ENCODE measurements around the gene CRYBA4. TPM values are rescaled to one million over a fixed set of nuclear protein-coding genes. Genes with fewer than 3 reads are reported as not detected.

Gene CRYBA4
- total RNA-seq, 4 donors from 2014 or later: not detected

GRCh38 chr22:26624803-26625202 is 3.0 kb downstream of the CRYBA4 start:
- H3K9me3 ChIP-seq: no peaks in the 10 kb centered on the region
- H3K27me3 ChIP-seq: peaks cover 0 to 18% (median 0%) of the 10 kb centered on the region in 4 donors
- H3K4me3 ChIP-seq: no peak overlapping the region
- no peak for TF ChIP-seq POLR2A (IDR thresholded peaks at IDR 0.05; ENCODE audit: low read depth)
- H3K36me3 ChIP-seq: no peaks in the 10 kb centered on the region
- peaks cover 0 to 4% (median 0%) of the 10 kb centered on the region in 4 donors for H3K4me1 ChIP-seq
- no peak for DNase-seq (ENCODE audit: extremely low spot score)
- WGBS: 78% methylated on average over 10 of the region's 12 CpGs
- intact Hi-C loops (cut with DNase I): no loop called here
- no peak overlapping the region for H3K27ac ChIP-seq (replicated peaks in 1 of 4)

- no peak for DNase-seq (ENCODE audit: extremely low spot score)
- Histone ChIP-seq H3K27ac (replicated peaks in 1 of 4) (no peak overlapping the region), H3K27me3 (peaks cover 0 to 17% (median 0%) of the 10 kb centered on the region in 4 donors), H3K4me1 (peaks cover 0 to 12% (median 2%) of the 10 kb centered on the region in 4 donors), H3K9me3 (peaks cover 0 to 5% (median 0%) of the 10 kb centered on the region in 4 donors), H3K4me3 (no peak overlapping the region), H3K36me3 (no peaks in the 10 kb centered on the region)
- intact Hi-C loops (cut with DNase I): no loop called here
- WGBS: 93% methylated on average over 18 of the region's 18 CpGs
- TF ChIP-seq POLR2AphosphoS5 (IDR thresholded peaks at IDR 0.05) (no peak), CTCF (IDR thresholded peaks at IDR 0.05) (no peak), EP300 (IDR thresholded peaks at IDR 0.05) (no peak), POLR2A (IDR thresholded peaks at IDR 0.05; ENCODE audit: low read depth) (no peak)
These were observed 8.4 kb downstream of the CRYBA4 start for GRCh38 chr22:26629988-26630761.

- no peak for TF ChIP-seq POLR2AphosphoS5 (IDR thresholded peaks at IDR 0.05)
- TF ChIP-seq CTCF (IDR thresholded peaks at IDR 0.05): no peak
- no peak for TF ChIP-seq POLR2A (IDR thresholded peaks at IDR 0.05; ENCODE audit: low read depth)
These were observed 9.5 kb downstream of the CRYBA4 start for GRCh38 chr22:26631282-26631681.

GRCh38 chr22:26632422-26633155 is 10.8 kb downstream of the CRYBA4 start:
- peaks cover 0 to 5% (median 0%) of the 10 kb centered on the region in 4 donors for H3K9me3 ChIP-seq
- intact Hi-C loops (cut with DNase I): no loop called here
- peaks cover 0 to 12% (median 2%) of the 10 kb centered on the region in 4 donors for H3K4me1 ChIP-seq
- H3K4me3 ChIP-seq: no peak overlapping the region
- no peaks in the 10 kb centered on the region for H3K36me3 ChIP-seq
- H3K27ac ChIP-seq (replicated peaks in 1 of 4): peak overlapping the region in 3 of 4 donors; percentile 37 to 51 (median 42)
- TF ChIP-seq EP300 (IDR thresholded peaks at IDR 0.05) (no peak), CTCF (IDR thresholded peaks at IDR 0.05) (no peak), POLR2A (IDR thresholded peaks at IDR 0.05; ENCODE audit: low read depth) (no peak), POLR2AphosphoS5 (IDR thresholded peaks at IDR 0.05) (peak; percentile 41 to 49)
- peaks cover 0 to 25% (median 0%) of the 10 kb centered on the region in 4 donors for H3K27me3 ChIP-seq
- DNase-seq (ENCODE audit: extremely low spot score): no peak
- WGBS: 65% methylated on average over 8 of the region's 8 CpGs

More at GRCh38 chr22:26631282-26631681, 9.5 kb downstream of the CRYBA4 start:
- H3K27ac ChIP-seq (replicated peaks in 1 of 4): no peak overlapping the region
- peaks cover 0 to 5% (median 0%) of the 10 kb centered on the region in 4 donors for H3K9me3 ChIP-seq
- peaks cover 0 to 12% (median 2%) of the 10 kb centered on the region in 4 donors for H3K4me1 ChIP-seq
- DNase-seq (ENCODE audit: extremely low spot score): no peak
- H3K27me3 ChIP-seq: peaks cover 0 to 17% (median 0%) of the 10 kb centered on the region in 4 donors
- 100% methylated on average over 4 of the region's 4 CpGs for WGBS
- no peaks in the 10 kb centered on the region for H3K36me3 ChIP-seq
- H3K4me3 ChIP-seq: no peak overlapping the region
- intact Hi-C loops (cut with DNase I): no loop called here

- peaks cover 0 to 12% (median 2%) of the 10 kb centered on the region in 4 donors for H3K4me1 ChIP-seq
- TF ChIP-seq EP300 (IDR thresholded peaks at IDR 0.05) (no peak), CTCF (IDR thresholded peaks at IDR 0.05) (no peak), POLR2AphosphoS5 (IDR thresholded peaks at IDR 0.05) (no peak), POLR2A (IDR thresholded peaks at IDR 0.05; ENCODE audit: low read depth) (no peak)
- no peaks in the 10 kb centered on the region for H3K36me3 ChIP-seq
- peaks cover 0 to 5% (median 0%) of the 10 kb centered on the region in 4 donors for H3K9me3 ChIP-seq
- WGBS: 98% methylated on average over 3 of the region's 3 CpGs
- no peak overlapping the region for H3K27ac ChIP-seq (replicated peaks in 1 of 4)
- H3K4me3 ChIP-seq: no peak overlapping the region
- H3K27me3 ChIP-seq: peaks cover 0 to 38% (median 0%) of the 10 kb centered on the region in 4 donors
- DNase-seq (ENCODE audit: extremely low spot score): no peak
- intact Hi-C loops (cut with DNase I): no loop called here
These were observed 12.4 kb downstream of the CRYBA4 start for GRCh38 chr22:26634189-26634588.
